ENCODE measurements around the gene AOPEP. TPM values are rescaled to one million over a fixed set of nuclear protein-coding genes. Genes with fewer than 3 reads are reported as not detected.

The AOPEP gene
- total RNA-seq, 2 donors from 2014 or later, result 81.5 to 224 TPM

- no peaks in the 10 kb centered on the region for H3K36me3 ChIP-seq (replicated peaks in 1 of 2; ENCODE audit: insufficient read depth in 1 of 2, low read depth in 2 of 2)
- H3K4me1 ChIP-seq, result peaks cover 96% of the 10 kb centered on the region
- 6 to 7% methylated on average over 6 of the region's 6 CpGs for WGBS, 2 donors
- no peaks in the 10 kb centered on the region for H3K27me3 ChIP-seq
- intact Hi-C loops (cut with DNase I), result no loop called here
- H3K27ac ChIP-seq, result peak overlapping the region; percentile 17 to 82 (median 68)
- DNase-seq, result no peak
- H3K9me3 ChIP-seq, result no peaks in the 10 kb centered on the region
- no peak for TF ChIP-seq POLR2A (IDR thresholded peaks at IDR 0.05)
- TF ChIP-seq CTCF (IDR thresholded peaks at IDR 0.05), result no peak
- H3K4me3 ChIP-seq, result no peak overlapping the region
- no peak for ATAC-seq
These were observed 328.9 kb downstream of the AOPEP start for GRCh38 chr9:95055334-95055850.

- Histone ChIP-seq H3K4me1 (peaks cover 97% of the 10 kb centered on the region), H3K27ac (peak overlapping the region; percentile 17 to 82 (median 68))
These were observed 329.5 kb downstream of the AOPEP start for GRCh38 chr9:95055851-95056551.

GRCh38 chr9:95057101-95057500 lies 330.6 kb downstream of the AOPEP start:
- intact Hi-C loops (cut with DNase I), result no loop called here
- peaks cover 0 to 1% of the 10 kb centered on the region in 2 donors for H3K36me3 ChIP-seq (replicated peaks in 1 of 2; ENCODE audit: insufficient read depth in 1 of 2, low read depth in 2 of 2)
- no peak overlapping the region for H3K4me3 ChIP-seq
- no peaks in the 10 kb centered on the region for H3K9me3 ChIP-seq
- no peak for DNase-seq
- H3K27me3 ChIP-seq, result no peaks in the 10 kb centered on the region
- peak overlapping the region; percentile 50 to 82 (median 68) for H3K27ac ChIP-seq
- peaks cover 98% of the 10 kb centered on the region for H3K4me1 ChIP-seq
- 13 to 16% methylated on average over 10 of the region's 10 CpGs for WGBS, 2 donors
- no peak for TF ChIP-seq CTCF (IDR thresholded peaks at IDR 0.05)
- TF ChIP-seq POLR2A (IDR thresholded peaks at IDR 0.05), result no peak
- ATAC-seq, result peak; percentile 21

More at GRCh38 chr9:95055851-95056551, 329.5 kb downstream of the AOPEP start:
- intact Hi-C loops (cut with DNase I), result no loop called here
- DNase-seq (no peak), ATAC-seq (peak; percentile 33)
- TF ChIP-seq CTCF (IDR thresholded peaks at IDR 0.05) (no peak), POLR2A (IDR thresholded peaks at IDR 0.05) (peak in 1 of 3 donors; percentile 11)
- no peaks in the 10 kb centered on the region for H3K9me3 ChIP-seq
- no peaks in the 10 kb centered on the region for H3K27me3 ChIP-seq
- WGBS, 2 donors, result 23 to 32% methylated on average over 11 to 15 of the region's 15 CpGs
- H3K4me3 ChIP-seq, result no peak overlapping the region
- H3K36me3 ChIP-seq (replicated peaks in 1 of 2; ENCODE audit: insufficient read depth in 1 of 2, low read depth in 2 of 2), result no peaks in the 10 kb centered on the region

GRCh38 chr9:95058121-95058785 lies 331.8 kb downstream of the AOPEP start:
- Histone ChIP-seq H3K4me1 (peaks cover 98% of the 10 kb centered on the region), H3K27ac (peak overlapping the region; percentile 35 to 82 (median 68)), H3K9me3 (no peaks in the 10 kb centered on the region), H3K27me3 (no peaks in the 10 kb centered on the region), H3K36me3 (replicated peaks in 1 of 2; ENCODE audit: insufficient read depth in 1 of 2, low read depth in 2 of 2) (peaks cover 0 to 1% of the 10 kb centered on the region in 2 donors), H3K4me3 (no peak overlapping the region)
- 31 to 51% methylated on average over 6 of the region's 7 CpGs for WGBS, 2 donors
- intact Hi-C loops (cut with DNase I), result no loop called here
- ATAC-seq (no peak), DNase-seq (no peak)
- TF ChIP-seq POLR2A (IDR thresholded peaks at IDR 0.05) (no peak), CTCF (IDR thresholded peaks at IDR 0.05) (no peak)
